ENCODE results near the gene DYNC1LI2. TPM values are rescaled to one million over a fixed set of nuclear protein-coding genes. Genes with fewer than 3 reads are reported as not detected.
"Not testable (repeated sequence)": the region's sequence is repeated elsewhere in the genome, so short reads cannot be mapped to it uniquely, and the experiment has no call there.

DYNC1LI2 gene
- total and polyA plus RNA-seq, 2 of the 8 experiments (the other 6 are each of a cell fraction or from before 2014, with no cell fraction given), result 35.0 to 70.8 TPM

- H3K79me1 ChIP-seq (ENCODE audit: low read depth, low read length); H4K91ac ChIP-seq (replicated peaks; ENCODE audit: insufficient read length, low read length); H2BK5ac ChIP-seq (ENCODE audit: low read depth, low read length); H3K9ac ChIP-seq (replicated peaks in 1 of 4; ENCODE audit: extremely low read depth in 1 of 4, low read depth in 3 of 4, low read length in 3 of 4); H2BK12ac ChIP-seq (ENCODE audit: low read depth, low read length); H3K36me3 ChIP-seq (ENCODE audit: control insufficient read depth in 2 of 4, insufficient read depth in 4 of 4, low read length in 3 of 4); H3K18ac ChIP-seq (ENCODE audit: extremely low read depth, low read length); H3K23ac ChIP-seq (ENCODE audit: insufficient read length); H3K4me2 ChIP-seq (ENCODE audit: insufficient read depth in 1 of 2, low read depth in 2 of 2, low read length in 2 of 2); H3K56ac ChIP-seq (replicated peaks; ENCODE audit: insufficient read length, low read depth, low read length); H2BK20ac ChIP-seq (ENCODE audit: low read length); H4K8ac ChIP-seq (ENCODE audit: extremely low read depth, insufficient read depth, low read length); CTCF ChIA-PET (ENCODE audit: partially characterized antibody); H3K4ac ChIP-seq (replicated peaks; ENCODE audit: insufficient read length, low read depth, low read length); FAIRE-seq; H4K5ac ChIP-seq (ENCODE audit: insufficient read length, low read depth, low read length); DNase-seq (ENCODE audit: low read depth in 1 of 2, low spot score in 2 of 2); H2AFZ ChIP-seq (ENCODE audit: low read length); H3K27me3 ChIP-seq (replicated peaks in 1 of 4; ENCODE audit: control insufficient read depth in 3 of 4, extremely low read depth in 1 of 4, insufficient read depth in 3 of 4, low read length in 3 of 4); H2AK5ac ChIP-seq (ENCODE audit: low read depth, low read length); H3K4me3 ChIP-seq (ENCODE audit: extremely low read depth in 1 of 4, insufficient read depth in 2 of 4, low read depth in 3 of 4, low read length in 4 of 4); H3K79me2 ChIP-seq (ENCODE audit: control insufficient read depth in 1 of 2, insufficient read depth in 2 of 2, low read length in 2 of 2); H3K23me2 ChIP-seq (ENCODE audit: low read depth, low read length); H3K4me1 ChIP-seq (replicated peaks in 1 of 4; ENCODE audit: control insufficient read depth in 3 of 4, insufficient read depth in 4 of 4, low read length in 3 of 4); H2BK120ac ChIP-seq (replicated peaks; ENCODE audit: low read depth, low read length); H3K14ac ChIP-seq (ENCODE audit: insufficient read length); H2BK15ac ChIP-seq (ENCODE audit: low read length); H3K9me3 ChIP-seq (ENCODE audit: insufficient read depth in 2 of 2, low read depth in 1 of 2, low read length in 1 of 2); H3K27ac ChIP-seq (ENCODE audit: low read depth, low read length); H4K20me1 ChIP-seq (replicated peaks in 1 of 2; ENCODE audit: control insufficient read depth in 1 of 2, insufficient read depth in 2 of 2, low read length in 2 of 2): not testable (repeated sequence)
- 86% methylated on average over 6 of the region's 6 CpGs; no CpG with 5 or more reads in 1 of the 2 experiments for WGBS, 2 experiments (ENCODE audit: extremely low coverage in 1 of 2, insufficient coverage in 1 of 2, insufficient read length in 1 of 2, insufficient replicate concordance in 2 of 2, low coverage in 1 of 2, low lambda C conversion rate in 2 of 2, missing lambda C conversion rate in 1 of 2)
- POLR2A ChIA-PET (ENCODE audit: partially characterized antibody), result interaction anchor here (1.4 kb wide), 1 partner anchor 42 kb away, joined by 3 read pairs; no protein-coding TSS in a partner anchor
These were observed 42.6 kb upstream of the DYNC1LI2 start for GRCh38 chr16:66793984-66794383.
